ENCODE results near the gene GPR108. TPM values are rescaled to one million over a fixed set of nuclear protein-coding genes. Genes with fewer than 3 reads are reported as not detected.

Gene GPR108
- total and polyA plus RNA-seq, 2 of the 13 experiments (the other 11 are each of a cell fraction or from before 2014, with no cell fraction given), result 36.4 to 63.0 TPM

DNA sequence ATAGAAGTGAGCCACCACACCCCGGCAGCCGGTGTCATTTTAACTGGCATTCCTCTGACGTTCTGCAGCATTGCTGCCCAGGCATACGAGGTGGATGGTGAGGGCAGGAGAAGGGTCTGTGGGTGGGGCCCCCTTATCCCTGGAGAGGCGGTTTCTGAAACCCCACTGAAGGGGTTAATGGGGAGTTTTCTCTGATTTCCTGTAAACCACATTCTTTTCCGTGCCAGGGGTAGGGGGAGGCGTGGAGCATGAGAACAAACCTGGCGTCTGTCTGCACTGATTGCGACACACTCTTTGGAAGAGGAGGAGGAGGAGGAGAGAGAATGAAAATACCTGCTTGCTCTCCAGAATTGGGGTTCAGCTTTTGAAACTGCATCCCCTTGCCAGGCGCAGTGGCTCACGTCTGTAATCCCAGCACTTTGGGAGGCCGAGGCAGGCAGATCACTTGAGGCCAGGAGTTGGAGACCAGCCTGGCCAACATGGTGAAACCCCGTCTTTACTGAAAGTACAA is 14.2 kb downstream of the GPR108 start (continued):
- TF ChIP-seq, protein P1, sequence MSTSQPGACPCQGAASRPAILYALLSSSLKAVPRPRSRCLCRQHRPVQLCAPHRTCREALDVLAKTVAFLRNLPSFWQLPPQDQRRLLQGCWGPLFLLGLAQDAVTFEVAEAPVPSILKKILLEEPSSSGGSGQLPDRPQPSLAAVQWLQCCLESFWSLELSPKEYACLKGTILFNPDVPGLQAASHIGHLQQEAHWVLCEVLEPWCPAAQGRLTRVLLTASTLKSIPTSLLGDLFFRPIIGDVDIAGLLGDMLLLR (CRISPR knock-in tag; IDR thresholded peaks at IDR 0.05), result no peak
- no peak for TF ChIP-seq ZNF282 (IDR thresholded peaks at IDR 0.05; ENCODE audit: partially characterized antibody)
- TF ChIP-seq ZNF326 (CRISPR knock-in tag; IDR thresholded peaks at IDR 0.05; ENCODE audit: borderline replicate concordance), result no peak
- TF ChIP-seq, protein P2, sequence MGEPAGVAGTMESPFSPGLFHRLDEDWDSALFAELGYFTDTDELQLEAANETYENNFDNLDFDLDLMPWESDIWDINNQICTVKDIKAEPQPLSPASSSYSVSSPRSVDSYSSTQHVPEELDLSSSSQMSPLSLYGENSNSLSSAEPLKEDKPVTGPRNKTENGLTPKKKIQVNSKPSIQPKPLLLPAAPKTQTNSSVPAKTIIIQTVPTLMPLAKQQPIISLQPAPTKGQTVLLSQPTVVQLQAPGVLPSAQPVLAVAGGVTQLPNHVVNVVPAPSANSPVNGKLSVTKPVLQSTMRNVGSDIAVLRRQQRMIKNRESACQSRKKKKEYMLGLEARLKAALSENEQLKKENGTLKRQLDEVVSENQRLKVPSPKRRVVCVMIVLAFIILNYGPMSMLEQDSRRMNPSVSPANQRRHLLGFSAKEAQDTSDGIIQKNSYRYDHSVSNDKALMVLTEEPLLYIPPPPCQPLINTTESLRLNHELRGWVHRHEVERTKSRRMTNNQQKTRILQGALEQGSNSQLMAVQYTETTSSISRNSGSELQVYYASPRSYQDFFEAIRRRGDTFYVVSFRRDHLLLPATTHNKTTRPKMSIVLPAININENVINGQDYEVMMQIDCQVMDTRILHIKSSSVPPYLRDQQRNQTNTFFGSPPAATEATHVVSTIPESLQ (CRISPR knock-in tag; conservative IDR thresholded peaks at IDR 0.05), result no peak
- no peak for TF ChIP-seq HNRNPUL1 (IDR thresholded peaks at IDR 0.05; ENCODE audit: low read depth, low read length)
- peak; percentile 89 for TF ChIP-seq ELF3 (CRISPR knock-in tag; IDR thresholded peaks at IDR 0.05)
- peak; percentile 82 for TF ChIP-seq THAP11 (CRISPR knock-in tag; IDR thresholded peaks at IDR 0.05)
- TF ChIP-seq, protein P3, sequence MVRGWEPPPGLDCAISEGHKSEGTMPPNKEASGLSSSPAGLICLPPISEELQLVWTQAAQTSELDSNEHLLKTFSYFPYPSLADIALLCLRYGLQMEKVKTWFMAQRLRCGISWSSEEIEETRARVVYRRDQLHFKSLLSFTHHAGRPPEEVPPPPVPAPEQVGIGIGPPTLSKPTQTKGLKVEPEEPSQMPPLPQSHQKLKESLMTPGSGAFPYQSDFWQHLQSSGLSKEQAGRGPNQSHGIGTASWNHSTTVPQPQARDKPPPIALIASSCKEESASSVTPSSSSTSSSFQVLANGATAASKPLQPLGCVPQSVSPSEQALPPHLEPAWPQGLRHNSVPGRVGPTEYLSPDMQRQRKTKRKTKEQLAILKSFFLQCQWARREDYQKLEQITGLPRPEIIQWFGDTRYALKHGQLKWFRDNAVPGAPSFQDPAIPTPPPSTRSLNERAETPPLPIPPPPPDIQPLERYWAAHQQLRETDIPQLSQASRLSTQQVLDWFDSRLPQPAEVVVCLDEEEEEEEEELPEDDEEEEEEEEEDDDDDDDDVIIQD (CRISPR knock-in tag; IDR thresholded peaks at IDR 0.05; ENCODE audit: low read depth), result peak; percentile 50; the same call in 1 of the 2 replicates
- no peak for TF ChIP-seq RAD51 (IDR thresholded peaks at IDR 0.05; ENCODE audit: borderline replicate concordance)
- TF ChIP-seq ZNF773 (CRISPR knock-in tag; IDR thresholded peaks at IDR 0.05; ENCODE audit: borderline replicate concordance), result no peak
- TF ChIP-seq, protein P4, sequence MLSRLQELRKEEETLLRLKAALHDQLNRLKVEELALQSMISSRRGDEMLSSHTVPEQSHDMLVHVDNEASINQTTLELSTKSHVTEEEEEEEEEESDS (CRISPR knock-in tag; IDR thresholded peaks at IDR 0.05; ENCODE audit: borderline replicate concordance), result no peak
- no peak for TF ChIP-seq NR1H2 (CRISPR knock-in tag; IDR thresholded peaks at IDR 0.05; ENCODE audit: borderline replicate concordance, low read depth)
- TF ChIP-seq PHF21A (CRISPR knock-in tag; IDR thresholded peaks at IDR 0.05), result peak; percentile 75
- TF ChIP-seq RBFOX2 (IDR thresholded peaks at IDR 0.05; ENCODE audit: low read depth, low read length), result peak; percentile 50; the same call in 1 of the 2 replicates
- TF ChIP-seq ZNF644 (CRISPR knock-in tag; IDR thresholded peaks at IDR 0.05; ENCODE audit: low read depth), result peak; percentile 29; the same call in 1 of the 2 replicates
- TF ChIP-seq NFE2L1 (CRISPR knock-in tag; IDR thresholded peaks at IDR 0.05; ENCODE audit: borderline replicate concordance), result no peak
- TF ChIP-seq, protein P5, sequence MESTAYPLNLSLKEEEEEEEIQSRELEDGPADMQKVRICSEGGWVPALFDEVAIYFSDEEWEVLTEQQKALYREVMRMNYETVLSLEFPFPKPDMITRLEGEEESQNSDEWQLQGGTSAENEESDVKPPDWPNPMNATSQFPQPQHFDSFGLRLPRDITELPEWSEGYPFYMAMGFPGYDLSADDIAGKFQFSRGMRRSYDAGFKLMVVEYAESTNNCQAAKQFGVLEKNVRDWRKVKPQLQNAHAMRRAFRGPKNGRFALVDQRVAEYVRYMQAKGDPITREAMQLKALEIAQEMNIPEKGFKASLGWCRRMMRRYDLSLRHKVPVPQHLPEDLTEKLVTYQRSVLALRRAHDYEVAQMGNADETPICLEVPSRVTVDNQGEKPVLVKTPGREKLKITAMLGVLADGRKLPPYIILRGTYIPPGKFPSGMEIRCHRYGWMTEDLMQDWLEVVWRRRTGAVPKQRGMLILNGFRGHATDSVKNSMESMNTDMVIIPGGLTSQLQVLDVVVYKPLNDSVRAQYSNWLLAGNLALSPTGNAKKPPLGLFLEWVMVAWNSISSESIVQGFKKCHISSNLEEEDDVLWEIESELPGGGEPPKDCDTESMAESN (CRISPR knock-in tag; conservative IDR thresholded peaks at IDR 0.05), result no peak; the same call in 1 of the 2 replicates
- TF ChIP-seq ZNF790 (CRISPR knock-in tag; IDR thresholded peaks at IDR 0.05; ENCODE audit: borderline replicate concordance), result no peak
- TF ChIP-seq, protein P6, sequence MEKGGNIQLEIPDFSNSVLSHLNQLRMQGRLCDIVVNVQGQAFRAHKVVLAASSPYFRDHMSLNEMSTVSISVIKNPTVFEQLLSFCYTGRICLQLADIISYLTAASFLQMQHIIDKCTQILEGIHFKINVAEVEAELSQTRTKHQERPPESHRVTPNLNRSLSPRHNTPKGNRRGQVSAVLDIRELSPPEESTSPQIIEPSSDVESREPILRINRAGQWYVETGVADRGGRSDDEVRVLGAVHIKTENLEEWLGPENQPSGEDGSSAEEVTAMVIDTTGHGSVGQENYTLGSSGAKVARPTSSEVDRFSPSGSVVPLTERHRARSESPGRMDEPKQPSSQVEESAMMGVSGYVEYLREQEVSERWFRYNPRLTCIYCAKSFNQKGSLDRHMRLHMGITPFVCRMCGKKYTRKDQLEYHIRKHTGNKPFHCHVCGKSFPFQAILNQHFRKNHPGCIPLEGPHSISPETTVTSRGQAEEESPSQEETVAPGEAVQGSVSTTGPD (CRISPR knock-in tag; IDR thresholded peaks at IDR 0.05), result no peak
- TF ChIP-seq, protein P7, sequence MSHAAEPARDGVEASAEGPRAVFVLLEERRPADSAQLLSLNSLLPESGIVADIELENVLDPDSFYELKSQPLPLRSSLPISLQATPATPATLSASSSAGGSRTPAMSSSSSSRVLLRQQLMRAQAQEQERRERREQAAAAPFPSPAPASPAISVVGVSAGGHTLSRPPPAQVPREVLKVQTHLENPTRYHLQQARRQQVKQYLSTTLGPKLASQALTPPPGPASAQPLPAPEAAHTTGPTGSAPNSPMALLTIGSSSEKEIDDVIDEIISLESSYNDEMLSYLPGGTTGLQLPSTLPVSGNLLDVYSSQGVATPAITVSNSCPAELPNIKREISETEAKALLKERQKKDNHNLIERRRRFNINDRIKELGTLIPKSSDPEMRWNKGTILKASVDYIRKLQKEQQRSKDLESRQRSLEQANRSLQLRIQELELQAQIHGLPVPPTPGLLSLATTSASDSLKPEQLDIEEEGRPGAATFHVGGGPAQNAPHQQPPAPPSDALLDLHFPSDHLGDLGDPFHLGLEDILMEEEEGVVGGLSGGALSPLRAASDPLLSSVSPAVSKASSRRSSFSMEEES (CRISPR knock-in tag; IDR thresholded peaks at IDR 0.05), result peak; percentile 73; the same call in 1 of the 2 replicates
- no peak for TF ChIP-seq ZNF17 (CRISPR knock-in tag; IDR thresholded peaks at IDR 0.05)
- no peak for TF ChIP-seq ZNF256 (CRISPR knock-in tag; conservative IDR thresholded peaks at IDR 0.05)
